ENCODE measurements around the gene USP31. TPM values are rescaled to one million over a fixed set of nuclear protein-coding genes. Genes with fewer than 3 reads are reported as not detected.

Gene USP31
- total RNA-seq, 2 experiments from 2014 or later = 1.6 to 1.7 TPM

- Mint-ChIP-seq H3K36me3 (ENCODE audit: low read depth) (peaks cover 5% of the 10 kb centered on the region), H3K4me1 (ENCODE audit: low read depth) (peaks cover 6% of the 10 kb centered on the region), H3K27ac (no peak overlapping the region), H3K27me3 (no peaks in the 10 kb centered on the region), H3K4me3 (no peak overlapping the region), H3K9me3 (peaks cover 6% of the 10 kb centered on the region)
- H3K4me1 ChIP-seq (ENCODE audit: insufficient read depth, low read length) = no peaks in the 10 kb centered on the region
- H3K36me3 ChIP-seq (ENCODE audit: insufficient read depth, low read length) = no peaks in the 10 kb centered on the region
- no peaks in the 10 kb centered on the region for H3K27me3 ChIP-seq (ENCODE audit: control insufficient read depth in 1 of 2, insufficient read depth in 2 of 2, low read length in 2 of 2)
- no peak overlapping the region for H3K4me3 ChIP-seq (ENCODE audit: low read length)
- ATAC-seq (ENCODE audit: poor library complexity) (no peak), DNase-seq (no peak)
- ChIA-PET CTCF (interaction anchor here (0.7 kb wide), 1 partner anchor 40 kb away, joined by 3 read pairs; no protein-coding TSS in a partner anchor), POLR2A (no interaction called here)
- intact Hi-C loops (cut with DNase I, micrococcal nuclease) = no loop called here
- no peak for TF ChIP-seq CTCF (IDR thresholded peaks at IDR 0.05)
- H3K9me3 ChIP-seq (ENCODE audit: control insufficient read depth in 1 of 2, insufficient read depth in 1 of 2, low read length in 2 of 2) = peaks cover 0 to 8% of the 10 kb centered on the region in 2 experiments
- no peak overlapping the region for H3K27ac ChIP-seq (ENCODE audit: low read depth in 1 of 2, low read length in 2 of 2)
Measured at GRCh38 chr16:23134274-23134673, 15.0 kb downstream of the USP31 start.

- H3K36me3 ChIP-seq (ENCODE audit: insufficient read depth, low read length) = no peaks in the 10 kb centered on the region
- ATAC-seq (ENCODE audit: poor library complexity) (no peak), DNase-seq (no peak)
- ChIA-PET POLR2A (no interaction called here), CTCF (interaction anchor here (1.9 kb wide), 1 partner anchor 10 kb away, joined by 4 read pairs; no protein-coding TSS in a partner anchor)
- no peak for TF ChIP-seq CTCF (IDR thresholded peaks at IDR 0.05)
- H3K4me3 ChIP-seq (ENCODE audit: low read length) = no peak overlapping the region
- no peak overlapping the region for H3K27ac Mint-ChIP-seq
- H3K9me3 ChIP-seq (ENCODE audit: control insufficient read depth in 1 of 2, insufficient read depth in 1 of 2, low read length in 2 of 2) = peaks cover 0 to 8% of the 10 kb centered on the region in 2 experiments
- H3K4me1 Mint-ChIP-seq (ENCODE audit: low read depth) = peaks cover 6% of the 10 kb centered on the region
- H3K4me3 Mint-ChIP-seq = no peak overlapping the region
- intact Hi-C loops (cut with DNase I, micrococcal nuclease) = no loop called here
- H3K4me1 ChIP-seq (ENCODE audit: insufficient read depth, low read length) = no peaks in the 10 kb centered on the region
- peaks cover 4% of the 10 kb centered on the region for H3K9me3 Mint-ChIP-seq
- no peaks in the 10 kb centered on the region for H3K27me3 ChIP-seq (ENCODE audit: control insufficient read depth in 1 of 2, insufficient read depth in 2 of 2, low read length in 2 of 2)
- no peak overlapping the region for H3K27ac ChIP-seq (ENCODE audit: low read depth in 1 of 2, low read length in 2 of 2)
- H3K27me3 Mint-ChIP-seq = no peaks in the 10 kb centered on the region
- H3K36me3 Mint-ChIP-seq (ENCODE audit: low read depth) = no peaks in the 10 kb centered on the region
Measured at GRCh38 chr16:23132775-23133463, 16.3 kb downstream of the USP31 start.

GRCh38 chr16:23131931-23132621 is 17.2 kb downstream of the USP31 start:
- Histone ChIP-seq H3K4me3 (ENCODE audit: low read length) (no peak overlapping the region), H3K27ac (ENCODE audit: low read depth in 1 of 2, low read length in 2 of 2) (no peak overlapping the region), H3K9me3 (ENCODE audit: control insufficient read depth in 1 of 2, insufficient read depth in 1 of 2, low read length in 2 of 2) (peaks cover 0 to 8% of the 10 kb centered on the region in 2 experiments), H3K4me1 (ENCODE audit: insufficient read depth, low read length) (no peaks in the 10 kb centered on the region), H3K36me3 (ENCODE audit: insufficient read depth, low read length) (no peaks in the 10 kb centered on the region), H3K27me3 (ENCODE audit: control insufficient read depth in 1 of 2, insufficient read depth in 2 of 2, low read length in 2 of 2) (no peaks in the 10 kb centered on the region)
- Mint-ChIP-seq H3K27ac (no peak overlapping the region), H3K36me3 (ENCODE audit: low read depth) (no peaks in the 10 kb centered on the region), H3K27me3 (no peaks in the 10 kb centered on the region), H3K4me3 (no peak overlapping the region), H3K9me3 (peaks cover 2% of the 10 kb centered on the region), H3K4me1 (ENCODE audit: low read depth) (peaks cover 6% of the 10 kb centered on the region)
- intact Hi-C loops (cut with DNase I, micrococcal nuclease) = no loop called here
- ATAC-seq (ENCODE audit: poor library complexity) = no peak
- CTCF ChIA-PET = interaction anchor here (1.9 kb wide), 1 partner anchor 10 kb away, joined by 4 read pairs; no protein-coding TSS in a partner anchor
- POLR2A ChIA-PET = no interaction called here
- no peak for DNase-seq
- TF ChIP-seq CTCF (IDR thresholded peaks at IDR 0.05) = no peak

Data from CD4-positive, alpha-beta T cell (primary cell).